DND-41 (cell line): ENCODE data around the gene CACNA1H.

ENCODE experiments used
- ATAC-seq: fragments of 200-7000 bp; cut with Tn5 transposase; 3 replicates; pipeline ENCODE4 v1.9.1; 2021; ENCODE audit warnings: low read depth; ENCODE audit not compliant: insufficient read depth
- DNase-seq: peaks from one replicate; pipeline ENCODE4 v3.0.0-alpha.2; 2020
- H2AFZ ChIP-seq: 2 replicates; pipeline ENCODE4 v1.6.0; 2012; ENCODE audit warnings: low read depth, low read length
- H3K27ac ChIP-seq: 2 replicates; pipeline ENCODE4 v1.5.1; 2012; ENCODE audit warnings: low read length, inconsistent platforms
- H3K27me3 ChIP-seq: fragments of 200-600 bp; sonication (generic); 2 replicates; pipeline ENCODE4 v1.6.0; 2012; ENCODE audit warnings: low read length, mild to moderate bottlenecking, inconsistent platforms; ENCODE audit not compliant: insufficient read depth, poor library complexity
- H3K36me3 ChIP-seq: 2 replicates; pipeline ENCODE4 v1.5.1; 2012; ENCODE audit warnings: low read length, inconsistent platforms; ENCODE audit not compliant: insufficient read depth
- H3K4me1 ChIP-seq: 2 replicates; pipeline ENCODE4 v1.5.1; 2012; ENCODE audit warnings: mild to moderate bottlenecking, low read length; ENCODE audit not compliant: insufficient read depth
- H3K4me2 ChIP-seq: 2 replicates; pipeline ENCODE4 v1.6.0; 2012; ENCODE audit warnings: mild to moderate bottlenecking, moderate library complexity, low read length, inconsistent platforms; ENCODE audit not compliant: insufficient read depth
- H3K4me3 ChIP-seq, 2 experiments: fragments of 200-600 bp in 1 of 2; shearing (Covaris generic) in 1 of 2; 2 replicates each; pipeline ENCODE4 v1.5.1; 2012 to 2016; ENCODE audit warnings: inconsistent platforms in 2 of 2, low read length in 2 of 2, mild to moderate bottlenecking in 2 of 2, low read depth in 1 of 2, moderate library complexity in 1 of 2
- H3K79me2 ChIP-seq: 2 replicates; pipeline ENCODE4 v1.6.0; 2012; ENCODE audit warnings: low read length, inconsistent platforms; ENCODE audit not compliant: insufficient read depth
- H3K9ac ChIP-seq: 2 replicates; pipeline ENCODE4 v1.6.0; 2012; ENCODE audit warnings: low read depth, mild to moderate bottlenecking, inconsistent platforms, low read length, moderate library complexity
- H3K9me3 ChIP-seq: 2 replicates; pipeline ENCODE4 v1.5.1; 2012; ENCODE audit warnings: low read length, moderate library complexity, mild to moderate bottlenecking, inconsistent platforms; ENCODE audit not compliant: insufficient read depth, severe bottlenecking
- H4K20me1 ChIP-seq: 2 replicates; pipeline ENCODE4 v1.6.0; 2012; ENCODE audit warnings: low read length; ENCODE audit not compliant: insufficient read depth
- CTCF ChIP-seq: IDR thresholded peaks from 2 replicates; pipeline ENCODE4 v1.5.1; 2012; ENCODE audit warnings: borderline replicate concordance, low read length, moderate library complexity, mild to moderate bottlenecking; ENCODE audit not compliant: poor library complexity, severe bottlenecking; ENCODE audit errors: extremely low read depth
- EZH2 ChIP-seq: IDR thresholded peaks from 3 replicates; pipeline ENCODE4 v1.6.1; 2012; ENCODE audit warnings: borderline replicate concordance, low read depth, mild to moderate bottlenecking, moderate library complexity, low read length, inconsistent platforms; ENCODE audit not compliant: severe bottlenecking

The CACNA1H gene

GRCh38 chr16:1262210-1262845, 109.4 kb downstream of the CACNA1H start:
- no peak overlapping the region for H3K27ac ChIP-seq
- TF ChIP-seq EZH2: no peak
- no peak for TF ChIP-seq CTCF
- H4K20me1 ChIP-seq: peaks cover 4% of the 10 kb centered on the region; the same call in 1 of the 2 replicates
- no peaks in the 10 kb centered on the region for H3K27me3 ChIP-seq
- no peak overlapping the region for H2AFZ ChIP-seq
- no peak overlapping the region for H3K4me3 ChIP-seq
- no peak overlapping the region for H3K9ac ChIP-seq
- H3K4me2 ChIP-seq: no peak overlapping the region
- H3K9me3 ChIP-seq: no peaks in the 10 kb centered on the region
- H3K79me2 ChIP-seq: no peaks in the 10 kb centered on the region
- no peaks in the 10 kb centered on the region for H3K4me1 ChIP-seq
- no peaks in the 10 kb centered on the region for H3K36me3 ChIP-seq
- DNase-seq (no peak), ATAC-seq (no peak)

DNA sequence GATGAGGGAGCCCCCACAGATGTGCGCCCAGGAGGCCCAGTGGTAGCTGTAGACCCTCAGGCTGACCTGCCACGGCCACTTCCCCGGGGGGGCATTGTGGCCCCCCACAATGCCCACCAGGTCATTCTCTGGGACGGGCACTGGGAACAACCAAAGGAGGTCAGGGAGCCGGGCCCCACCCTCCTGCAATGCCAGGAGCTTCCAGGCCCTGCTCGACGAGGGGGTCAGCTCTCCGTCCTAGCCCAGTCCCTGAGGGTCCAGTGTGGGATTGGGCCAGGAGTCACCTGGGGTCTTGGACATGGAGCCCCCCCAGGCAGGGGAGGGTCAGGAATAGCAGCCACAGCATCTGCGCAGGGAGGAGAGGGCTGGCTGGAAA, 109.9 kb downstream of the CACNA1H start:
- Histone ChIP-seq H4K20me1 (peaks cover 4% of the 10 kb centered on the region; the same call in 1 of the 2 replicates), H3K4me3 (no peak overlapping the region), H3K4me1 (no peaks in the 10 kb centered on the region), H3K4me2 (no peak overlapping the region), H3K27me3 (no peaks in the 10 kb centered on the region), H3K9me3 (no peaks in the 10 kb centered on the region), H2AFZ (no peak overlapping the region), H3K9ac (no peak overlapping the region), H3K27ac (no peak overlapping the region), H3K79me2 (no peaks in the 10 kb centered on the region), H3K36me3 (no peaks in the 10 kb centered on the region)
- TF ChIP-seq EZH2 (no peak), CTCF (no peak)
- no peak for ATAC-seq
- DNase-seq: no peak

DNA sequence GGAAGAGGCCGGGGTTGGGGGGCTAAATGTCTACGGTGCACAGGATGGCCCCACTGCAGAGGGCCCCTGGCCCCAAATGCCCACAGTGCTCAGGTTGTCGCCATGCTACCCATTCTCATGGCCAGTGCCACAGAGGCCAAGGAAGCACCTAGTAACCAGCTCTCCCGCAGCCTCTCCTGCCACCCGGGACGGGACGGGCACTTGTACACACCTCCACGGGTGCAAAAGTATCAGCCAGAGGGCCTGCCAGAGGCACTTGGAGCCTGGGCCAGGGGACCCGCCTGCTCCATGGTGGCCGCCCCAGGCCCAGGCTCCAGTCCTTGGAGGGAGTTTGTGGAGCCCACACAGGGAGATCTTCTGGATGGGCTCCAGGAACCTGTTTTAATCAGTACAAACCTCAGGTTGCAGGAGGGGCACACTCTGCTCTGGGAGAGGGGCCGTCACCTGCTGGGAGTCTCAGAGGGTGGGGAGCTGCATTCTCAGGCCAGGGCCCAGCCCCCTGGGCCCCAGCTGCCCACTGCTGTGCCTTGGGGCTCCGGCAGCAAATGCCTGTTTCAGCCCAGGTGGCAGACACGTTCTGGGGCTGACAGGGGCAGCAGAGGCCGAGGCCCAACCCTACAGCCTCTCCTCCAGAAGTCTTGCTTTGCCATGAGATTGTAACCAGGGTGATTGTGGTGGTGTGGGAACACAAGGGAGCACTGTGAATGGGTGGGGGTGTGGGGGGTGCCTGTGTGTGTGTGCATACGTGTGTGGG, 110.9 kb downstream of the CACNA1H start:
- TF ChIP-seq CTCF: no peak
- TF ChIP-seq EZH2: no peak
- H3K4me2 ChIP-seq: no peak overlapping the region
- no peaks in the 10 kb centered on the region for H3K4me1 ChIP-seq
- H3K27me3 ChIP-seq: no peaks in the 10 kb centered on the region
- ATAC-seq (no peak), DNase-seq (no peak)
- H3K27ac ChIP-seq: no peak overlapping the region
- H3K9me3 ChIP-seq: no peaks in the 10 kb centered on the region
- no peaks in the 10 kb centered on the region for H3K36me3 ChIP-seq
- no peak overlapping the region for H3K4me3 ChIP-seq
- H3K79me2 ChIP-seq: no peaks in the 10 kb centered on the region
- H2AFZ ChIP-seq: no peak overlapping the region
- peaks cover 4% of the 10 kb centered on the region; the same call in 1 of the 2 replicates for H4K20me1 ChIP-seq
- H3K9ac ChIP-seq: no peak overlapping the region
